IgD-negative memory B cell (primary cell): ENCODE measurements around the gene MAJIN. TPM values are rescaled to one million over a fixed set of nuclear protein-coding genes. Genes with fewer than 3 reads are reported as not detected.
"Not testable (repeated sequence)": the region's sequence is repeated elsewhere in the genome, so short reads cannot be mapped to it uniquely, and the experiment has no call there.

Source experiments
- H3K27ac Mint-ChIP-seq, 3 donors: one replicate each; pipeline ENCODE4 v1.8.0; 2020 to 2022; ENCODE audit warnings: mild to moderate bottlenecking in 3 of 3, mixed read lengths in 3 of 3, moderate library complexity in 1 of 3
- H3K27me3 Mint-ChIP-seq: one replicate; pipeline ENCODE4 v1.8.0; 2021; ENCODE audit warnings: mixed read lengths
- H3K36me3 Mint-ChIP-seq: one replicate; pipeline ENCODE4 v1.8.0; 2020; ENCODE audit warnings: mild to moderate bottlenecking, mixed read lengths
- H3K4me1 Mint-ChIP-seq, 3 donors: one replicate each; pipeline ENCODE4 v1.8.0; 2020 to 2022; ENCODE audit warnings: mixed read lengths in 3 of 3, mild to moderate bottlenecking in 1 of 3
- H3K4me3 Mint-ChIP-seq, 4 donors: one replicate each; pipeline ENCODE4 v1.8.0; 2020 to 2022; ENCODE audit warnings: mild to moderate bottlenecking in 4 of 4, mixed read lengths in 4 of 4, moderate library complexity in 3 of 4
- H3K9me3 Mint-ChIP-seq, 3 donors: one replicate each; pipeline ENCODE4 v1.8.0; 2020 to 2021; ENCODE audit warnings: mixed read lengths in 3 of 3, mild to moderate bottlenecking in 1 of 3
- polyA plus RNA-seq: library from polyadenylated mRNA; unstranded; fragments of 300-500 nt; fragmentation: Illumina TruSeq; gene quantifications from one replicate; pipeline ENCODE4 v1.2.3, GENCODE V29; 2021

The MAJIN gene, protein sequence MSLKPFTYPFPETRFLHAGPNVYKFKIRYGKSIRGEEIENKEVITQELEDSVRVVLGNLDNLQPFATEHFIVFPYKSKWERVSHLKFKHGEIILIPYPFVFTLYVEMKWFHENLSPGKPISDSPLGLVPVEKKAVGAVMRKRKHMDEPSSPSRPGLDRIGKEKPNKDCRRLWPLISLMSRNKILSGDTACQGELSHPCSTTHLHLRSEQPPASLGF
- 0.39 TPM for polyA plus RNA-seq

DNA sequence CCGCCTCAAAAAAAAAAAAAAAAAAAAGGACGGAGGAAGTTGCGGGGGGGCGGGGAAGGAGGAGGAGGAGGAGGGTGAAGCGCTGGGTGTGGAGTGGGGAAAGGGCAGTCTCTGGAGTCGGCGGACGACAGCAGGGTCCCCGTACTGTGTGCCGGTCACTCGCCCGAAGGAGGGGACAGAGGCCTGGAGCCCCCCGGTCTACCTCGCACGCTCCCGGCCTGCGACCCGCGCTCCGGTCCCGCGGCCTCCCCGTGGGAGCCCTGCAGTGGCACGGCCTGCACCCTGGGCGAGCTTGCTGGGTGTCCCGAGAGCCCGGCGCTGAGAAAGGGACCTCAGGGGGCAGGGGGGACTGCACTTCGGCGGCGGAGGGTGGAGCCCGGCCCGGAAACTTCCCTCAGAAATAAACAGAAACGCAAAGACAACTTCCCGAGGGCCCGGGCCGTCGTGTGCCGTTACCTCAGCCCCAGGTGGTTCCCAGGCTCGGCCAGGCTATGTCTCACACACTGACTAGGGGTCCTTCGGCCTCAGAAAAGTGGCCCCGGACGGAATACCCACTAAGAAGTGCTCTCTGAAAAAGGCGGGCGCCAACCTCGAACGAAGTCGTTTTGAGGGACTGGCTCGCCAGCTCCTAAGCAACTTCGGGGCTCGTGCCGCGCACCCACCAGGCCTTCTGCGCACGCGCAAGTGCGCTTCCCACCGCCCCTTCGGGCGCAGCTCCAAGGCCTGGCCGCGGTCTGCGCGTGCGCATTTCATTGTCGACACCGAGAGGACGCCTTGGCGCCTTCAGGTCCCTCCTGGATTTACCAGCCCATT, at the start of gene MAJIN:
Gene MAJIN (minus strand): TSS at position 688 of the 813 bp plus-strand sequence. CDS start 12,703 bp downstream, outside the sequence.
- H3K9me3 Mint-ChIP-seq = no peaks in the 10 kb centered on the region
- H3K4me1 Mint-ChIP-seq = peaks cover 14 to 22% (median 22%) of the 10 kb centered on the region in 3 donors
- no peaks in the 10 kb centered on the region for H3K27me3 Mint-ChIP-seq
- H3K36me3 Mint-ChIP-seq = peaks cover 4% of the 10 kb centered on the region
- peak within 1 kb of the TSS; percentile 76 to 91 (median 90) for H3K4me3 Mint-ChIP-seq
- peak within 1 kb of the TSS; percentile 43 to 94 (median 76) for H3K27ac Mint-ChIP-seq

DNA sequence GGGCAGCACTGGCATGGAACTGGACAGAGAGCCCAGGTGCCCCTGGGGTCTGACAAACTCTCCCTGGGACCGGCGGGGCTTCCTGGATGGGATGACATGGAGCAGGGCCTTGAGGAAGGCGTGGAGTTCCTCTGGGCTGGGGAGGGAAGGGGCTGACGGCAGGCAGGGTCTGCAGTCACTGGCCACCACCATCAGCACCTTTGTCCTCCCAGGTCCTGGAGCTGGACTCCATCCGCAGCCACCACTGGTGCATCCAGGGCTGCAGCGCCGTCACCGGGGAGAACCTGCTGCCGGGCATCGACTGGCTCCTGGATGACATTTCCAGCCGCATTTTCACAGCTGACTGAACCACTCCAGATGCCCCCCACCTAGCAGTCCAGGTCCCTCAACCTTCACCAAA, 49.6 kb upstream of the MAJIN start:
- peaks cover 1% of the 10 kb centered on the region for H3K36me3 Mint-ChIP-seq
- peaks cover 5 to 9% (median 8%) of the 10 kb centered on the region in 3 donors for H3K4me1 Mint-ChIP-seq
- H3K27me3 Mint-ChIP-seq = no peaks in the 10 kb centered on the region
- H3K27ac Mint-ChIP-seq = no peak overlapping the region
- no peak overlapping the region for H3K4me3 Mint-ChIP-seq
- no peaks in the 10 kb centered on the region for H3K9me3 Mint-ChIP-seq

DNA sequence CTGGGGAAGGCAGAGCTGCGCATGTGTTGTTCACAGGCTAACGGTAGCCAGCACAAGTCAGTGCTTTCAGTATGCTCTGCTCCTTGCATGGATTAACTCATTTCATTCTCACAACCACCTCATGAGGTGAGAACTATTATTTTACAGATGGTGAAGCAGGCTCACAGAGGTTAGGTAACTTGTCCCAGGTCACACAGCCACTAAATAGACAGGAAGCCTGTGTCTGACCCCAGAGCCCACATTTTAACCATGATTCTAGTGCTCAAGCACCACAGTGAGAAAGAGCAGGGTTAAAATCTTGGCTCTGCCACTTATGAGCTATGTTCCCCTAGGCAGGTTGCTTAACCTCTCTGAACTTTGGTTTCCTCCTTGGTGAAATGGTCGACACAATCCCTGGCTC, 49.1 kb upstream of the MAJIN start:
- peaks cover 1% of the 10 kb centered on the region for H3K36me3 Mint-ChIP-seq
- H3K4me1 Mint-ChIP-seq = peaks cover 9 to 13% (median 9%) of the 10 kb centered on the region in 3 donors
- H3K27ac Mint-ChIP-seq = no peak overlapping the region
- H3K27me3 Mint-ChIP-seq = no peaks in the 10 kb centered on the region
- no peaks in the 10 kb centered on the region for H3K9me3 Mint-ChIP-seq
- H3K4me3 Mint-ChIP-seq = no peak overlapping the region

DNA sequence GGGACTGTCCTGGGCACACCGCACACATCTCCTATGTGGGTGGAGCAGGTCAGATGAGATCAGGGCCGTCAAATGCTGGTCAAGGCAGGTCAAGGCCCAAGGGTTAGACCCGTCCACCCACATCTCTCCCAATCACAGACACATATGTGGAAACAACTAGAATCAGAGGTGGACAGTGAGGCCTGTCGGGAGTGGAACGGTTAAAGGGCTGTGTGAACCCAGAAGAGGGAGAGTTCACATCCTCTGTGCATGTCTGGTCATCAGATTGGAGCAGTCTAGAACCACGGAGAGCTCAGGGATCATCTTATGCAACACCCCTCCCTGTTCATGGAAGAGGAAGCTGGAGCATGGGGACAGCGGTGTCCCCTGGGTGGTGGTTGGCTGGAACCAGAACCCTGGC, 47.9 kb upstream of the MAJIN start:
- no peaks in the 10 kb centered on the region for H3K27me3 Mint-ChIP-seq
- H3K36me3 Mint-ChIP-seq = peaks cover 1% of the 10 kb centered on the region
- no peak overlapping the region for H3K4me3 Mint-ChIP-seq
- no peak overlapping the region for H3K27ac Mint-ChIP-seq
- peaks cover 9 to 13% (median 13%) of the 10 kb centered on the region in 3 donors for H3K4me1 Mint-ChIP-seq
- H3K9me3 Mint-ChIP-seq = no peaks in the 10 kb centered on the region

DNA sequence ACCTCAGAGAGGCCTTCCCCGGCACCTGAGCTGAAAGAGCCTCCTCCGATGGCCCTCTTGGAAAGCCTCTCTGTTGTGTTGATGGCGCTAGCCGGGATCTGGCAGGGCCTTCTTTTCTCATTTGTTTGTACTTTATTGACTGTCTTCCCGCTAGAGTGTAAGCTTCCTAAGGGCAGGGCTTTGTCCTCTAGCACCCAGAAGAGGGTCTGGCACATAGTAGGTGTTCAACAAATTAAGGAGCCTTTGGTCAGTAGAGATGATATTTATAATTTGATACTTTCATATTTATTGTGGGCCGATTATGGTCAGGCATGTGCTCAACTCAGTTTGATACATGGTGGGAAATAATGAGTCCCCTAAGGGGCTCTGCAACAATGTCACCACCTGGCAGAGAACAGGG, 46.0 kb upstream of the MAJIN start:
- Mint-ChIP-seq H3K4me3 (peak overlapping the region in 2 of 4 donors; percentile 20 to 70), H3K27ac (no peak overlapping the region), H3K27me3 (no peaks in the 10 kb centered on the region), H3K36me3 (peaks cover 1% of the 10 kb centered on the region), H3K4me1 (peaks cover 17 to 21% (median 18%) of the 10 kb centered on the region in 3 donors), H3K9me3 (no peaks in the 10 kb centered on the region)

DNA sequence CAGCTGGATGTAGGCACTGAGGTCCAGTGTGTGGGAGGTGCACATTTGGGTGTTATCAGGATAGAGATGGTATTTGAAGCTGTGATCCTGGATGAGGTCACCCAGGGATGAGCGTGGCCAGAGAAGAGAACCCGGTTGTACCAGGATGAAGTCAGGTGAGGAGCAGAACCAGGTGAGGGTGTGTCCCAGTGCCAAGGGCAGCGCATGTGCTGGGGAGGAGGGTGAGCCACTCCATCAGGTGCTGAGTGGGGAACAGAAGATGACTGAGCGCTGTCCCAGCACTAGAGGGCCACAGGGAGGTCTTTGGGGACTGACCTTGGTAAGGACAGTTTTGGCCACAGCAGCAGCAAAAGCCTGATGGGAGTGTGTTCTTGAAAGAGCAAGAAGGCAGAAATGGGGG, 44.8 kb upstream of the MAJIN start:
- H3K27me3 Mint-ChIP-seq = no peaks in the 10 kb centered on the region
- H3K9me3 Mint-ChIP-seq = no peaks in the 10 kb centered on the region
- H3K4me1 Mint-ChIP-seq = peaks cover 18 to 24% (median 19%) of the 10 kb centered on the region in 3 donors
- no peak overlapping the region for H3K27ac Mint-ChIP-seq
- peaks cover 1% of the 10 kb centered on the region for H3K36me3 Mint-ChIP-seq
- peak overlapping the region in 1 of 4 donors; percentile 6 for H3K4me3 Mint-ChIP-seq

DNA sequence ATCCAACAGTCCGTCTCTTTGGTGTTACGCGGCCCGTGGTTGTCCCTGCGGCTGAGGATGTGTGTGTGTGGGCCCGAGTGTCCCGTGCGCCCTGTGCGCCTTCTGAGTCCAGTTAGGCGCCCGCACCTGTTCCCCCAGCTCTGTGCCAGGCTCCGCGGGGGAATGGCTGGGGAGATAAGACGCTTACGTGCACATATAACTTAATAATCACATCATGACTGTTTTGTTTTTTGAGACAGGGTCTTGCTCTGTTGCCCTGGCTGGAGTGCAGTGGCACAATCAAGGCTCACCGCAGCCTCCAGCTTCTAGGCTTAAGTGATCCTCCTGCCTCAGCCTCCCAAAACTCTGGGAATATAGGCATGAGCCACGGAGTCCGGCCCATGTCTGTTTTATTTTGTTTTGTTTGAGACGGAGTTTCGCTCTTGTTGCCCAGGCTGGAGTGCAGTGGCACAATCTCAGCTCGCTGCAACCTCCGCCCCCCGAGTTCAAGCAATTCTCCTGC, 42.9 kb upstream of the MAJIN start:
- Mint-ChIP-seq H3K27me3 (no peaks in the 10 kb centered on the region), H3K4me1 (peaks cover 18 to 24% (median 19%) of the 10 kb centered on the region in 3 donors), H3K4me3 (peak overlapping the region; percentile 84 to 95 (median 92)), H3K27ac (peak overlapping the region; percentile 23 to 95 (median 93)), H3K9me3 (no peaks in the 10 kb centered on the region), H3K36me3 (peaks cover under 1% of the 10 kb centered on the region)

DNA sequence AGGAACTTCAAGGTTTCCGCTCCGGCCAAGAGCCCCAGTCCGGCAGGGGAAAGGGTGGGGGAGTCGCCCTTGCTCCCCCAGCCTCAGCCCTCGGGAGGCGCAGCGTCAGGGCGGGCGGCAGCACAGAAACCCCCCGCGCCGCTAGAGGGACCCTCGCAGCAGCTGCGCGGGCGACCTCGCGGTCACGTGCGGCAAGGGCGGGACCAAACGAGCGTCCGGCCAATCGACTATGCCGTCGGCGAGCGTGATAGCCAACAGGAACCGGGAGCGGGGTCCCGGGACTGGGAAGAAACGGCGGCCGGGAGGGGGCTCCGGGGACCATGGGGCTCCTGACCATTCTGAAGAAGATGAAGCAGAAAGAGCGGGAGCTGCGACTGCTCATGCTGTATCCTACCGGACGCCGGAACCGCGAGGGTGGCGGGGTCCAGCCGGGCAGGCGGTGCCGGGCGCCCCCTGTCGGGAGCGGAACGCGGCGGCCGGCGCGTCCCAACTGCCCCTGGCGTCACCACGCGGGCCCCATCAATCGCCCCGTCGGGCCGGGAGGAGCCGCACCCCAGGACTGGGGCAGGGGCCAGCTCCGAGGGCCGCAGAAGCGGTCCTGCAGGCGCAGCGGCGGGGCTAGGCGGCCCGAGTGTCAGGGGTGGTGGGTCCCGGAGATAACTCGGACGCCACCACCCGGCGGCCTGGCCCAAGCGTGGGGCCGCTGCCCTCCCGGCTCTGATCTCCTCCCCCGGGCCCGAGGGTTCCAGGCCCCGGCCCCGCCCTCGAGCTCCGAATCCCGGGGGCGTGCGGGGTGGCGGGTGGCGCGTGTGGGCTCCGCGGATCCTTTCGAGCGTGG, 42.2 kb upstream of the MAJIN start, which contains the start of gene ARL2:
Gene ARL2 (plus strand): TSS at position 273 of the 838 bp plus-strand sequence. CDS start 48 bp downstream, at position 321.
- Mint-ChIP-seq H3K4me3 (peak within 1 kb of the TSS; percentile 85 to 98 (median 96)), H3K27ac (peak within 1 kb of the TSS; percentile 96 to 99 (median 98)), H3K9me3 (no peaks in the 10 kb centered on the region), H3K4me1 (peaks cover 18 to 24% (median 19%) of the 10 kb centered on the region in 3 donors), H3K27me3 (no peaks in the 10 kb centered on the region), H3K36me3 (no peaks in the 10 kb centered on the region)

DNA sequence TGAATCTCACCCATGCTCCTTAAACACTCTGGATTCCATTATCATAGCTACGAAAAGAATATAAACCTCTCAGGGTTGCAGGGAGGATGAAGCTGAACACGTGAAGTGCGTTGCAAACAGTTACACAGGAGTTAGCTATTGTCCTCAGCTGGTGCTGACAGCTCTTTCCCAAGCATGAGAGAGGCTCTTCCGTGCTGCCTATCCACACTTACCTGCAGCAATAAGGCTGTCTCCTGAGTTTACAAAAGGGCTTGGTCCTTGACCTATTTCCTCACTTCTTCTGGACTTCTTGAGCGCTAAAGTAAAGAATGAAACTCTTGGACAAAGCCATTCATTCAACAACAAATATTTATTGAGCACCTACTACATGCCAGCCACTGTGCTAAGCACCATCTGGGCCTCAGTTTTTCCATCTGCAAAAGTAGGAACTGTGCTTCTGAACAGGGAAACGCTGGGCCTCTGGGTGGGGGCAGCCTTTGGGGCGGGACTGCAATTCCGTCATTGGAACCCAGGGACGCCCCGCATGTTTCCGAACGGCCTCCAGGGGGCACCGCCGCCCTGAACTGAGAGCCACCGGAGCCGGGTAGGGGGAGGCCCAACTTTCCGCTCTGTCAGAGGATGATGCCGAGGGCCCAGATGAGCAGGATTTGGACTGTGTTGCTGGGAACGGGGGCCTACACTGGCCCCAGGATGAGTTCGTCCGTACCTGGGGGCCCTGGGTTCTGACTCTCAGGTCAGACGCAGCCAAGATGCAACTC, 41.4 kb upstream of the MAJIN start:
- peak overlapping the region; percentile 96 to 99 (median 98) for H3K27ac Mint-ChIP-seq
- H3K36me3 Mint-ChIP-seq = no peaks in the 10 kb centered on the region
- no peaks in the 10 kb centered on the region for H3K9me3 Mint-ChIP-seq
- H3K27me3 Mint-ChIP-seq = no peaks in the 10 kb centered on the region
- peak overlapping the region; percentile 85 to 98 (median 96) for H3K4me3 Mint-ChIP-seq
- H3K4me1 Mint-ChIP-seq = peaks cover 18 to 24% (median 19%) of the 10 kb centered on the region in 3 donors

DNA sequence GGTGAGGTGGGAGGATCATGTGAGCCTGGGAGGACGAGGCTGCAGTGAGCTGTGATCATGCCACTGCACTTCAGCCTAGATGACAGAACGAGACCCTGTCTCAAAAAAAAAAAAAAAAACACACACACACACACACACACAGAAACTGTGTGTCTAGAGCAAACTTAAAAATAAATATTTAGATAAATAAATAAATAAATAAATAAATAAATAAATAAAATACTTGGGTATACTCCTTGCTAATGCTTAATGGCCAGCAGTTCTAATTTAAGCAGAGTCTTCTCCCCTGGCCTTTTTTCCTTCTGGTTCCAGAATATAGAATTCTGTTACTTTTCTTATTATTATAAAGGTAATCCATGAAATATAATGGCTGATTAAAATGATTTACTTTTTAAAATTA, 37.0 kb upstream of the MAJIN start:
- no peaks in the 10 kb centered on the region for H3K27me3 Mint-ChIP-seq
- no peaks in the 10 kb centered on the region for H3K36me3 Mint-ChIP-seq
- no peak overlapping the region for H3K27ac Mint-ChIP-seq
- peaks cover 8 to 9% (median 8%) of the 10 kb centered on the region in 3 donors for H3K4me1 Mint-ChIP-seq
- no peaks in the 10 kb centered on the region for H3K9me3 Mint-ChIP-seq
- H3K4me3 Mint-ChIP-seq = no peak overlapping the region

DNA sequence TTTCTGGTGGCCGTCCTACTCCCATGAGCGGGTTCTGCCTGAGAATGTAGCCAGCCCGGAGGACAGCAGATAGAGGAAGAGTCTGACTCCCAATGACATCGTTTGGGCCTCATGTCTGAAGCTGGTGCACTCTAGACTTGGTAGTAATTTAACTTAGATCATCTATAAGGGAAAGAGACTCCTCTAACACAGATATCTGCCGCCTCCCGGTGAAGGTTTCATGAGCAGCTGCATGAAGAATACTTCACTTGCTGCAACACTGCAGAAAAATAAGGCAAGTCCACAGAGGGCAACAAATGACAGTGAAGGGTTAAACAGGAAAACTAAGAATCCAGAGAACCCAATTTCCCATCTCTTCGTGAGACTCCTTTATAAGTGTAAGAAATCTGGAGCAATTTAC, 36.1 kb upstream of the MAJIN start:
- Mint-ChIP-seq H3K27me3 (no peaks in the 10 kb centered on the region), H3K27ac (no peak overlapping the region), H3K4me3 (peak overlapping the region in 1 of 4 donors; percentile 23), H3K36me3 (no peaks in the 10 kb centered on the region), H3K4me1 (peaks cover 0 to 4% (median 3%) of the 10 kb centered on the region in 3 donors), H3K9me3 (no peaks in the 10 kb centered on the region)

DNA sequence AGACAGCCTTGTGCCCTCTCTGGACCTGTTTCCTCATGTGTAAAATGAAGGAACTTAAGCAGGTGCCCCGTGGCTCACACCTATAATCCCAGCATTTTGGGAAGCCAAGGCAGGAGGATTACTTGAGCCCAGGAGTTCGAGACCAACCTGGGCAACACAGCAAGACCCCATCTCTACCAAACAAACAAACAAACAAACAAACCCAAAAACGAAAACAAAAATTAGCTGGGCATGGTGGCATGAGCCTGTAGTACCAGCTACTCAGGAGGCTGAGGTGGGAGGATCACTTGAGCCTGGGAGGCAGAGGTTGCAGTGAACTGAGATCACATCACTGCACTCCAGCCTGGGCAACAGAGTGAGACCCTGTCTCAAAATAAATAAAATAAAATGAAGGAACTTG, 32.1 kb upstream of the MAJIN start:
- H3K9me3 Mint-ChIP-seq, H3K27me3 Mint-ChIP-seq, H3K4me1 Mint-ChIP-seq, H3K36me3 Mint-ChIP-seq, H3K4me3 Mint-ChIP-seq, H3K27ac Mint-ChIP-seq: not testable (repeated sequence)

DNA sequence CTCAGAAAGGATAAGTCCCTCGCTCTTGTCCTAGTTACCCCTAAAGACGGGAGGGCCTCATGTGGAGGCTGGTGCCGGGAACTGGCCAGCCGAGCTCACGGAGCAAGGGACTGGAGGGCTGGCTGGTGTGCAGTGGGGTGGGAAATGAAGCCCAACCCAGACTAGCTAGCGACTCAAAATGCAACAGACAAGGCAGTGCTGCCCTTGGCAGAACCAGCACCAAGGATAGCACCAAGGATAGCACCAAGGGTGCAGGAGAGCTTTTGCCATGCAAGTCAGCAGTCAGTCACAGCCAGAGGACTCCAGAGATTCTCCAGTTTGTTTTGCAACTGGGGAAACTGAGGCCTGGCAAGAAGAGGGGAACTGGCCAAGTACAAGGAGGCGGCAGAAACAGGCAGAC, 31.4 kb upstream of the MAJIN start:
- Mint-ChIP-seq H3K4me1 (peaks cover 3 to 7% (median 5%) of the 10 kb centered on the region in 3 donors), H3K27ac (no peak overlapping the region), H3K4me3 (no peak overlapping the region), H3K9me3 (no peaks in the 10 kb centered on the region), H3K27me3 (no peaks in the 10 kb centered on the region), H3K36me3 (no peaks in the 10 kb centered on the region)

DNA sequence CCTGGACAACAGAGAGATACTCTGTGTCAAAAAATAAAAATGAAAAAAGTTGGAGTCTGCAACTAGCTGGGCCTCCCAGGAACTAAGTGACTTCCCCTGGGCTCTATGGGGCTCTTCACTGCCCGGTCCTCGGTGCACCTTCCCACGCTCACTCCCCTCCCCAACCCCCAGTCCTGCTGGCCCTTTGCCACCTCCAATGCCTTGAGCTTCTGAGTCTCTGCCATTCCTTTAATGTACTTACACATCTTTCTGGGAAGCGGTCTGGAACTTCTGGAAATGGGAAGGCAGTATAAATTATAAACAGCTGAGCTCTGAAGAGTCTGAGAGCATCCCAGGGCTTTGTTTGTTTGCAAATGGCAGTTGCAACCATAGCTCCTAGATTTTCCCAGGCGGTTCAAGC, 30.8 kb upstream of the MAJIN start:
- Mint-ChIP-seq H3K36me3 (no peaks in the 10 kb centered on the region), H3K27me3 (no peaks in the 10 kb centered on the region), H3K9me3 (no peaks in the 10 kb centered on the region), H3K4me1 (peaks cover 6 to 9% (median 9%) of the 10 kb centered on the region in 3 donors), H3K27ac (no peak overlapping the region), H3K4me3 (no peak overlapping the region)
